Measurements from ENCODE around the gene DYNLT2B.
"Not testable (repeated sequence)": the region's sequence is repeated elsewhere in the genome, so short reads cannot be mapped to it uniquely, and the experiment has no call there.

- TF ChIP-seq CTCF, POLR2A (IDR thresholded peaks at IDR 0.05): not testable (repeated sequence)
These were observed 4.0 kb downstream of the DYNLT2B start for GRCh38 chr3:196314086-196314485.

Measured in vagina (tissue), 2 donors.